Suprapubic skin (tissue), 4 donors: ENCODE measurements around the gene LZTS2. TPM values are rescaled to one million over a fixed set of nuclear protein-coding genes. Genes with fewer than 3 reads are reported as not detected.

Experiments used
- DNase-seq, 2 donors: peaks; one replicate each; pipeline ENCODE4 v3.0.0-alpha.2; 2019; ENCODE audit warnings: low spot score in 2 of 2
- H3K27ac ChIP-seq: fragments of 200-600 bp; sonication (generic); one replicate; pipeline ENCODE4 v1.5.1; 2019
- H3K27me3 ChIP-seq: fragments of 200-600 bp; sonication (generic); one replicate; pipeline ENCODE4 v1.5.1; 2019
- H3K36me3 ChIP-seq: fragments of 200-600 bp; sonication (generic); one replicate; pipeline ENCODE4 v1.5.1; 2019
- H3K4me1 ChIP-seq: fragments of 200-600 bp; sonication (generic); one replicate; pipeline ENCODE4 v1.5.1; 2019
- H3K4me3 ChIP-seq: fragments of 200-600 bp; sonication (generic); one replicate; pipeline ENCODE4 v1.5.1; 2019; ENCODE audit warnings: mild to moderate bottlenecking
- H3K9me3 ChIP-seq: fragments of 200-600 bp; sonication (generic); one replicate; pipeline ENCODE4 v1.5.1; 2019
- EP300 ChIP-seq: sonication (generic); formaldehyde crosslinking; IDR thresholded peaks from one replicate; pipeline ENCODE4 v1.6.1; 2017; ENCODE audit warnings: antibody characterized with exemption
- POLR2A ChIP-seq, 2 donors: fragments of 450-650 bp; IDR thresholded peaks; one replicate each; pipeline ENCODE4 v1.6.1; 2017; ENCODE audit warnings: antibody characterized with exemption in 2 of 2, mild to moderate bottlenecking in 2 of 2, moderate library complexity in 2 of 2
- POLR2AphosphoS5 ChIP-seq, 3 donors: sonication (generic); formaldehyde crosslinking; IDR thresholded peaks; one replicate each; pipeline ENCODE4 v1.6.1; 2017; ENCODE audit warnings: antibody characterized with exemption in 3 of 3
- WGBS: methylation state at CpG from one replicate; pipeline ENCODE4 v1.1.5; 2018; 5-methylcytosine and 5-hydroxymethylcytosine counted together
- total RNA-seq, 4 donors: library from RNA; depleted of rRNA; stranded (reverse); fragments of >200 nt; gene quantifications; one replicate each; pipeline ENCODE4 v1.1.0, GENCODE V29; 2016
- TF ChIP-seq, protein P1 (sequence below), 2 donors: fragments of 200-600 bp in 1 of 2; fragments of 450-650 bp in 1 of 2; sonication (generic) in 1 of 2; IDR thresholded peaks; one replicate each; pipeline ENCODE4 v1.5.1; 2016 to 2019; ENCODE audit warnings: antibody characterized with exemption in 2 of 2, mild to moderate bottlenecking in 1 of 2, moderate library complexity in 1 of 2

The LZTS2 gene
- total RNA-seq, 4 donors from 2014 or later: 51.9 to 88.8 (median 61.2) TPM

DNA sequence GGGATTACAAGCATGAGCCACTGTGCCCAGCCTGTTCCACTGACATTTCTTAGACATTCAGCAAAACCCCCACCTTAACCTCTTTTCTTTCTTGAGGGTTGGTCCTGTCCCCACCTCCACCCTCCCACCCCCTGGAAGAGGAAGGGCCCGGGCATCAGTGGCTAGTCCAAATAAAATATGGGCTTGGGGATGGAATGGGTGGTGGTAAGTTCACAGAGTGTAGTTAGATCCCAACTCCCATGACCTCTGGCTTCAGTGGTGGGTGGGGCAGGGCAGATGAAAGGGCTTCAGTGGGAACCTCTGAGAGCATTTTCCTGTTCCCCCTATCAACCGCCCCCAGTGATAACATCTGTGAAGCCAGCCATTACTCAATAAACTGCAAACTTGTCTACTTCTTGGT lies 41.2 kb downstream of the LZTS2 start:
- no peak for TF ChIP-seq POLR2A (IDR thresholded peaks at IDR 0.05)
- no peak for TF ChIP-seq POLR2AphosphoS5 (IDR thresholded peaks at IDR 0.05)
- TF ChIP-seq EP300: no peak
- TF ChIP-seq, protein P1, sequence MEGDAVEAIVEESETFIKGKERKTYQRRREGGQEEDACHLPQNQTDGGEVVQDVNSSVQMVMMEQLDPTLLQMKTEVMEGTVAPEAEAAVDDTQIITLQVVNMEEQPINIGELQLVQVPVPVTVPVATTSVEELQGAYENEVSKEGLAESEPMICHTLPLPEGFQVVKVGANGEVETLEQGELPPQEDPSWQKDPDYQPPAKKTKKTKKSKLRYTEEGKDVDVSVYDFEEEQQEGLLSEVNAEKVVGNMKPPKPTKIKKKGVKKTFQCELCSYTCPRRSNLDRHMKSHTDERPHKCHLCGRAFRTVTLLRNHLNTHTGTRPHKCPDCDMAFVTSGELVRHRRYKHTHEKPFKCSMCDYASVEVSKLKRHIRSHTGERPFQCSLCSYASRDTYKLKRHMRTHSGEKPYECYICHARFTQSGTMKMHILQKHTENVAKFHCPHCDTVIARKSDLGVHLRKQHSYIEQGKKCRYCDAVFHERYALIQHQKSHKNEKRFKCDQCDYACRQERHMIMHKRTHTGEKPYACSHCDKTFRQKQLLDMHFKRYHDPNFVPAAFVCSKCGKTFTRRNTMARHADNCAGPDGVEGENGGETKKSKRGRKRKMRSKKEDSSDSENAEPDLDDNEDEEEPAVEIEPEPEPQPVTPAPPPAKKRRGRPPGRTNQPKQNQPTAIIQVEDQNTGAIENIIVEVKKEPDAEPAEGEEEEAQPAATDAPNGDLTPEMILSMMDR (IDR thresholded peaks at IDR 0.05): no peak
- Histone ChIP-seq H3K4me1 (peaks cover 19% of the 10 kb centered on the region), H3K27ac (no peak overlapping the region), H3K4me3 (no peak overlapping the region), H3K9me3 (no peaks in the 10 kb centered on the region), H3K27me3 (no peaks in the 10 kb centered on the region), H3K36me3 (peaks cover 42% of the 10 kb centered on the region)
- 44% methylated on average over 2 of the region's 2 CpGs for WGBS
- DNase-seq: no peak

DNA sequence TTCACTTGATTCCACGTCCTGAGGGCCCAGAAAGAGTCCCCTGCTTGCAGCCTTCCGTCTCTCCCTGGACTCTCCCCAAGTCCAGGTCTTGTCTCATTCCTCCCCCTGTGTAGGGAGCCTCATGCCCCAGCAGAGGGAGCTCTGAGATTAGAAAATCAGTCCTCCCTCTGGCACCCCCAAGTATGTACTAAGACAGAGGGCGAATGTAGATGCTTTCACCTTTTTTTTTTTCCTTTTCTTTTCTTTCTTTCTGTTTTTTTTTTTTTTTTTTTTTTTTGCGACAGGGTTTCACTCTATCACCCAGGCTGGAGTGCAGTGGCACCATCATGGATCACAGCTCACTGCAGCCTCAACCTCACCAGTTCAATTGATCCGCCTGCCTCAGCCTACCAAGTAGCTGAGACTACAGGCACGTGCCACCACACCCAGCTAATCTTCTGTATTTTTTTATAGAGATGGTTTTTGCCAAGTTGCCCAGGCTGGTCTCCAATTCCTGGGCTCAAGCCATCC lies 41.7 kb downstream of the LZTS2 start:
- 16% methylated on average over 6 of the region's 6 CpGs for WGBS
- peaks cover 37% of the 10 kb centered on the region for H3K36me3 ChIP-seq
- peak in 1 of 2 donors; percentile 90 for DNase-seq
- H3K27me3 ChIP-seq: no peaks in the 10 kb centered on the region
- H3K27ac ChIP-seq: no peak overlapping the region
- H3K4me1 ChIP-seq: peaks cover 19% of the 10 kb centered on the region
- H3K9me3 ChIP-seq: no peaks in the 10 kb centered on the region
- H3K4me3 ChIP-seq: no peak overlapping the region
- TF ChIP-seq POLR2A (IDR thresholded peaks at IDR 0.05) (no peak), POLR2AphosphoS5 (IDR thresholded peaks at IDR 0.05) (no peak), EP300 (no peak)
- TF ChIP-seq, protein P1 (IDR thresholded peaks at IDR 0.05): peak; percentile 79 to 91

DNA sequence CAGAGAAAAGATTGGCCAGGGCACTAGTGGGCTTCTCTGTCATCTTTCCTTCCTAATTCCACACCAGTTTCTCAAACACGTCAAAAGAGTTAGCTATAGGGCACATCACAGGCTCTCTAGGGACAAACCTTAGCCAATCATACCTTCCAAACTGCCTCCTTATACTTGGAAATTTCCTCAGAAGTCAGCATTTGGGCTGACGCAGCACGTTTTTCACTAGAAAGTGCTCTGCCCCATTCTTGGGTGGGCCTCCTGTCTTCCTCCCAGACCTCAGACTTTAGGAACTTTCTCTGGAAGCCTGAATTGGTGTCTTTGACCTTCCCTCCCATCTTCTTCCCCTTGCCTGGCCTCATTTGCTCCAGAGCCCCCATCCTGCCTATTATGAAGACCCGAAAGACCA lies 42.5 kb downstream of the LZTS2 start:
- DNase-seq: no peak
- peak overlapping the region; percentile 87 for H3K27ac ChIP-seq
- TF ChIP-seq POLR2AphosphoS5 (IDR thresholded peaks at IDR 0.05) (no peak), POLR2A (IDR thresholded peaks at IDR 0.05) (no peak), EP300 (no peak)
- TF ChIP-seq, protein P1 (IDR thresholded peaks at IDR 0.05): no peak
- H3K9me3 ChIP-seq: no peaks in the 10 kb centered on the region
- peak overlapping the region; percentile 58 for H3K4me3 ChIP-seq
- H3K27me3 ChIP-seq: peaks cover 8% of the 10 kb centered on the region
- 47% methylated on average over 4 of the region's 4 CpGs for WGBS
- peaks cover 29% of the 10 kb centered on the region for H3K36me3 ChIP-seq
- peaks cover 19% of the 10 kb centered on the region for H3K4me1 ChIP-seq

DNA sequence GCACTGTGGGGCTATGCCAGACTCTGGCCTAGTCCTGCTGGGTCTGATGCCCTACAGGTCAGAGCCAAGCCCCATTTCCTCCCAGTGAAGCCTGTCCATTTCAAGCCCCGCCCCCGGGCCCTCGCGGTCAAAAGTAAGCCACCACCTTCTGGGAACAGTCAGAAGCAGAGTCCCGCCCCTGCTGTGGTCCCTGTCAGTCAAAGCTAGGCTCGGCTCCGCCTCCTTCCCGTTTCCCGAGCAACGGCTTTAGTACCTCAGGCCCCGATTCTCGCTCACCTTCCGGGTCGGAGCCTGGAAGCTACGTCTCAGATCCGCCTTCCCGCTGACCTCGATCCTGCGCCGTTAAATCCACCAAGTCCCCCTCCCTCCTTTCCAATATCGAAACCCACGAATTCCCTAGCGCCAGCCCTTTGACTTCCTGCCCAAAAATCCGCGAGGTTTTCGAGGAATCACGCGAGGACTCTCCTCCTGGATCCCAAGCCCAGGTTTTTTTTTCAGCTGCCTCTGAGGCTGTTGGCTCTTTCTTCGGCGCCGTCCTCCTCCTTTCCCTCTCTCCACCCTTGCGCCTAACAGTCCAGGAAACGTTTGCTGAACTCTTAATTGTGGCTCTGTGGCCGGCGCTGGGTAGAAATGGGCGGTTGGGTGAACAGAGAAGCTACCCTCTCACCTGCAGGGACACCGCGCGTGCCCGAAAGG lies 43.2 kb downstream of the LZTS2 start:
- peak overlapping the region; percentile 58 for H3K4me3 ChIP-seq
- H3K27me3 ChIP-seq: peaks cover 15% of the 10 kb centered on the region
- peaks cover 22% of the 10 kb centered on the region for H3K36me3 ChIP-seq
- no peaks in the 10 kb centered on the region for H3K9me3 ChIP-seq
- peaks cover 20% of the 10 kb centered on the region for H3K4me1 ChIP-seq
- DNase-seq: peak; percentile 98 to 99
- H3K27ac ChIP-seq: peak overlapping the region; percentile 87
- WGBS: 5% methylated on average over 36 of the region's 40 CpGs
- TF ChIP-seq, protein P1 (IDR thresholded peaks at IDR 0.05): no peak
- no peak for TF ChIP-seq EP300
- TF ChIP-seq POLR2AphosphoS5 (IDR thresholded peaks at IDR 0.05): peak in 2 of 3 donors; percentile 39 to 56
- peak in 1 of 2 donors; percentile 24 for TF ChIP-seq POLR2A (IDR thresholded peaks at IDR 0.05)

DNA sequence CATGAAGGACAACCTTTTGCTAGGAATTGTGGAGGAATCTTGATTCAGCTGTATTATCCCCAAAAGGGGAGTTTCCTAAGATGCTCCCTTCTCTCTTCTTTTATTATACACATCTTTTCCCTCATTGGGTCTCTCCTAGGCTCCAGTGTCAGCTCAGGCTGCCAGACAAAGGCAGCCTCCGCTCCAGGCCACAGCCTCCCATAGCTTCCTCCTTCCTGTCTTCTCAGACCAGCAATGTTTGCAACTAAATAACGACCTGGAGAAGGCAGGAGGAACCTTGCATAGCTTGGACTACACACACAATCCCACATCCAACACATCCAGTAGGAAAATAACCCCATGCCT lies 43.7 kb downstream of the LZTS2 start:
- H3K27ac ChIP-seq: peak overlapping the region; percentile 87
- peaks cover 26% of the 10 kb centered on the region for H3K4me1 ChIP-seq
- TF ChIP-seq POLR2A (IDR thresholded peaks at IDR 0.05) (no peak), EP300 (no peak), POLR2AphosphoS5 (IDR thresholded peaks at IDR 0.05) (no peak)
- TF ChIP-seq, protein P1 (IDR thresholded peaks at IDR 0.05): no peak
- DNase-seq: no peak
- H3K36me3 ChIP-seq: peaks cover 17% of the 10 kb centered on the region
- H3K4me3 ChIP-seq: peak overlapping the region; percentile 58
- peaks cover 20% of the 10 kb centered on the region for H3K27me3 ChIP-seq
- 8% methylated on average over 2 of the region's 2 CpGs for WGBS
- no peaks in the 10 kb centered on the region for H3K9me3 ChIP-seq
